ENCODE measurements around the gene PAM.

Gene PAM

DNA sequence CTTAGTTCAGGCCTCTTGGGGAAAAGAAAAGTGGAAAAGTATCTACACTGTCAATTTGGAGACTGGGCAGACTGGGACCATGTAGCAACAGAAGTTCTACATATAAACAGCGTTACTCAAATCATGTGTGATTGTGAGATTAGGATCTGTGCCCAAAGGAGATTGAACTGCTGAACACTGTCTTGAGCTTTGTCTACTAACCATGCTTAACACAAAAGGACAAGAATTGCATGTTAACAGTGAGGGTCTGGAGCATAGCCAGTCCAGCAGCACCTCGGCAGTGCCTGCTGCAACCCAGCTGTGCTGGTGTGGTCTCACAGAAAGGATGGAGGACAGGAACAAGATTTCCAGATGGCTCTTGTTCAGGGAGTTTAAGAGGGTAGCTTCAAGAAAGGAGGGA lies 5.7 kb downstream of the PAM start:
- H3K27ac ChIP-seq = no peak overlapping the region
- TF ChIP-seq, protein P1, sequence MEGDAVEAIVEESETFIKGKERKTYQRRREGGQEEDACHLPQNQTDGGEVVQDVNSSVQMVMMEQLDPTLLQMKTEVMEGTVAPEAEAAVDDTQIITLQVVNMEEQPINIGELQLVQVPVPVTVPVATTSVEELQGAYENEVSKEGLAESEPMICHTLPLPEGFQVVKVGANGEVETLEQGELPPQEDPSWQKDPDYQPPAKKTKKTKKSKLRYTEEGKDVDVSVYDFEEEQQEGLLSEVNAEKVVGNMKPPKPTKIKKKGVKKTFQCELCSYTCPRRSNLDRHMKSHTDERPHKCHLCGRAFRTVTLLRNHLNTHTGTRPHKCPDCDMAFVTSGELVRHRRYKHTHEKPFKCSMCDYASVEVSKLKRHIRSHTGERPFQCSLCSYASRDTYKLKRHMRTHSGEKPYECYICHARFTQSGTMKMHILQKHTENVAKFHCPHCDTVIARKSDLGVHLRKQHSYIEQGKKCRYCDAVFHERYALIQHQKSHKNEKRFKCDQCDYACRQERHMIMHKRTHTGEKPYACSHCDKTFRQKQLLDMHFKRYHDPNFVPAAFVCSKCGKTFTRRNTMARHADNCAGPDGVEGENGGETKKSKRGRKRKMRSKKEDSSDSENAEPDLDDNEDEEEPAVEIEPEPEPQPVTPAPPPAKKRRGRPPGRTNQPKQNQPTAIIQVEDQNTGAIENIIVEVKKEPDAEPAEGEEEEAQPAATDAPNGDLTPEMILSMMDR (IDR thresholded peaks at IDR 0.05) = no peak
- no peak for TF ChIP-seq ZFX (IDR thresholded peaks at IDR 0.05; ENCODE audit: borderline replicate concordance)

DNA sequence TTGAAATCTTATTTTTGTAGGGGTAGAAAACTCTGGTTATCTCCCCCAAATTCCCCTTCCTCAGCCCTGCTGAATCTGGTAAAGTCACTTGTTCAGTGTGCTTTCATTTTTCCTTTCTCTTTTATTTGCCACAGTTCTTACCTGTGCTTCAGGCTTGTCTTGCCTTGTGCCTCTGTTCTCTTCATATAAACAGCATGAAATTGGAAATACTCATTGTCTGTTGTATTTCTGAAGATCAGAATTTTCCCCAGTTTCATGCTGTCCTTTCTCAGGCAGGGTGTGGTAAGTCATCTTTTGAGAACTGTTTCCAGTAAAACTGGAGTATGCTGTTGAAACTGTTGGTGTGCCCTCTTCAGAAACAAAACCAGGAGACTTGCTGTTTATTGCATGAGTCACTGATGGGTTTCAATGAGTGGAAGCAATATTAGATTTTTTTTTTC lies 7.0 kb downstream of the PAM start:
- no peak overlapping the region for H3K27ac ChIP-seq
- TF ChIP-seq, protein P1 (IDR thresholded peaks at IDR 0.05) = no peak
- no peak for TF ChIP-seq ZFX (IDR thresholded peaks at IDR 0.05; ENCODE audit: borderline replicate concordance)

DNA sequence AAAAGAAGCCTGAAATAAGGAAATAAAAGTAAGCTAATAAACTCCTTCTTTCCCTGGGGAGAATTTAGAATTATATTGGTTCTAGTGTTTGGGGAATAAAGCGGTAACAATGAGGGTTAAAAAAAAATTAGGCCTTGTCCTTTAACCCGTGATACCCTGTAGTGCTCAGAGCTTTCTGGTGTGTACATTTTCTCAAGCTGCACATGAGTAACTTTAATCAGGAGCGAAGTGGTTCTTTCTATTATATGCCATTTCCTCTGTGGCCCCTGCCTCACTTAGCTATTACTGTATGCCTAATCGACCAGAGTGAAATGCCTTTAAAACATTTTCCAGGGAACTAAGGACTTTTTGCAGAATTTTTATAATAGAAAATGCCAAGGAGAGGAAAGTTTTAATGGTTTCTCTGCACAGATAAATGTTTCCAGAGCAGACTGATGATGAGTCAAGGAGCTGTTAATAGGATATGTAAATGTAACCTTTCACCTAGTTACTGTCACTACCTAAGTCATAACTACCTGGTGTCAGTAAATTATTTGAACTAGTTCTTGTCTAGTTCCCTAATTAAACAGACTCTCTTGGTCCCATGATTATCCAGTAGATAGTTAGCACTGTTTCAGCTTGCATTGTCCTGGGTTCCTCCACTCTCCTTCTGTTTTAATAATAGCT lies 7.6 kb downstream of the PAM start:
- no peak for TF ChIP-seq ZFX (IDR thresholded peaks at IDR 0.05; ENCODE audit: borderline replicate concordance)
- TF ChIP-seq, protein P1 (IDR thresholded peaks at IDR 0.05) = no peak
- H3K27ac ChIP-seq = no peak overlapping the region

DNA sequence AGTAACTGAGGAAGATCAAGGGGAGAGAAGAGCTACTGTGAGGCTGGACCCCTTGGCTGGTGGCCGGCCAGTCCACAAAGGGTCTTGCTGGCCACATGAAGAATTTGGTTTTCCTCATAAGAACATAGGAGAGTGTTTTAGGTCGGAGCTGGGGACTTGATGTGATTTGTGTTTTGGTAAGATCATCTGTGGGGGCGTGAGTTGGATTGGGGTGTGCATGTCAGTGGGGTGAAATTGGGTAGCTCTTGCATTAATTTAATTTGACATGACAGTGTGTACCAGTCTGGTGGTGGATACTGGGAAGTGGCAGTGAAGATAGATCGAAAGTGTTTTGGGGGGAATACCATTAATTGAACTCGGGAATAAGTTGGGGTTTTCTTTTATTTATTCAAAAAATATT lies 8.6 kb downstream of the PAM start:
- TF ChIP-seq ZFX (IDR thresholded peaks at IDR 0.05; ENCODE audit: borderline replicate concordance) = no peak
- TF ChIP-seq, protein P1 (IDR thresholded peaks at IDR 0.05) = no peak
- no peak overlapping the region for H3K27ac ChIP-seq

DNA sequence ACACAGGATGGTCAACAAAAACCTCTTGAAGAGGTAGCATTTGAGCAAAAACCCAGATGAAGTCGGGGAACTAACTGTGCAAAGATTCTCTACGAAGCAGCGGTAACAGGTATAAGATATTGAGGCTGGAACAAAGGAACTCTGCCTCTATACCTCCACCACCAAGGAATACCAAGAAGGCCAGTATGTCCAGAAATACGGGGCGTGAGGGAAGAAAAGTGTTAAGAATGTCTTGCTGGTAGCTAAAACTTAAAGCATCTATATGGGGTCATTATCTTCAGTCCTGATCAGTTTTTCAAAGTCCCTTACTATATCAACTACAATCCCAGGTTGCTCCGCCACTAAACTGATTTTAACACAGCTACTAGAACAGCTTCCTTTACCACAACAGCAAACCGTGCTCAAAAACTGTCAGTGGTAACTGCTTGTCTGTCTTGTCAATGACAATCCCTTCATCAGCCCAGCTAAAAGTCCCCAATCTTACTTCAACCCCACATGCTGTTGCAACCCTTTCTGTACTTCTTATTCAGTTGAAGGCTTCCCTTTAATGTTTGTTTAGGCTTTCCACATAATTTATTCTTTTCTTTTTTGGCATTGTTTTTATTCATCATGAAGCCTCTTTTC lies 9.4 kb downstream of the PAM start:
- TF ChIP-seq, protein P1 (IDR thresholded peaks at IDR 0.05) = no peak
- no peak for TF ChIP-seq ZFX (IDR thresholded peaks at IDR 0.05; ENCODE audit: borderline replicate concordance)
- no peak overlapping the region for H3K27ac ChIP-seq

DNA sequence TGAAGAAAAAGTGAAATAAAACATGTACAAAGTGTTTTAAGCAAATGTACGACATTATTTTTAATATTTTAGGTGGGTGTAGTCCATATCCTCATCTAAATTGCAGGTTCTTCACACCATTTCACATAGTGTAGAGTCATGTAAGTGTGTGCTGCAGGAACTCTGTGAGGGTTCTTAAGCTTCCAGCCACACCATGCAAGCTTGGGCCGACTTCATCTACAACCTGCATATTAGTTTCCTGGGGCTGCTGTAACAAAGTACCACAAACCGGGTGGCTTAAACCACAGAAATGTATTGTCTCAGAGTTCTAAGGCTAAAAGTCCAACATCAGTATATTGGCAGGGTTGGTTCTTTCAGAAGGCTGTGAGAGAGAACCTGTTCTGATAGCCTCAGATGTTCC lies 10.2 kb downstream of the PAM start:
- no peak overlapping the region for H3K27ac ChIP-seq
- TF ChIP-seq, protein P1 (IDR thresholded peaks at IDR 0.05) = no peak
- no peak for TF ChIP-seq ZFX (IDR thresholded peaks at IDR 0.05; ENCODE audit: borderline replicate concordance)

All from 22Rv1 (cell line).